Stimulated activated CD8-positive, alpha-beta memory T cell treated with anti-CD3 and anti-CD28 coated beads, Interleukin-2, amount 100 ng/mL, for 1 hour (primary cell): ENCODE results near the gene PEPD.

ENCODE experiments used
- DNase-seq, 2 donors: peaks; one replicate each; pipeline ENCODE4 v3.0.0-alpha.2; 2020; ENCODE audit warnings: low read depth in 2 of 2

Gene PEPD

GRCh38 chr19:33458807-33459206, 62.8 kb downstream of the PEPD start:
- DNase-seq = no peak

GRCh38 chr19:33458171-33458633, 63.4 kb downstream of the PEPD start:
- no peak for DNase-seq

GRCh38 chr19:33456845-33457220, 64.8 kb downstream of the PEPD start:
- DNase-seq = no peak

GRCh38 chr19:33456076-33456844, 65.3 kb downstream of the PEPD start:
- DNase-seq = no peak

GRCh38 chr19:33453265-33453664, 68.3 kb downstream of the PEPD start:
- no peak for DNase-seq

GRCh38 chr19:33450689-33451088, 70.9 kb downstream of the PEPD start:
- no peak for DNase-seq

- DNase-seq = no peak
Measured at GRCh38 chr19:33449799-33450198, 71.8 kb downstream of the PEPD start.

GRCh38 chr19:33448159-33448516, 73.5 kb downstream of the PEPD start:
- DNase-seq = no peak

- no peak for DNase-seq
Measured at GRCh38 chr19:33447336-33448158, 74.0 kb downstream of the PEPD start.

GRCh38 chr19:33446330-33447293, 75.0 kb downstream of the PEPD start:
- DNase-seq = no peak

- no peak for DNase-seq
Measured at GRCh38 chr19:33445442-33446329, 75.9 kb downstream of the PEPD start.

- no peak for DNase-seq
Measured at GRCh38 chr19:33444562-33445441, 76.8 kb downstream of the PEPD start.

- no peak for DNase-seq
Measured at GRCh38 chr19:33443638-33444561, 77.7 kb downstream of the PEPD start.

- no peak for DNase-seq
Measured at GRCh38 chr19:33442706-33443105, 78.9 kb downstream of the PEPD start.

GRCh38 chr19:33441828-33442227, 79.8 kb downstream of the PEPD start:
- DNase-seq = no peak

GRCh38 chr19:33441277-33441699, 80.3 kb downstream of the PEPD start:
- no peak for DNase-seq

- DNase-seq = no peak
Measured at GRCh38 chr19:33440682-33441081, 80.9 kb downstream of the PEPD start.

GRCh38 chr19:33440241-33440640, 81.3 kb downstream of the PEPD start:
- DNase-seq = no peak
